Endodermal cell (in vitro differentiated cells): Measurements from ENCODE around the gene CD79A. TPM values are rescaled to one million over a fixed set of nuclear protein-coding genes. Genes with fewer than 3 reads are reported as not detected.

ENCODE experiments used
- DNase-seq: peaks from one replicate; pipeline ENCODE4 v3.0.0-alpha.2; 2017
- H3K27ac ChIP-seq: 2 replicates; pipeline ENCODE4 v1.5.1; 2013; ENCODE audit warnings: mild to moderate bottlenecking, low read depth, low read length, moderate library complexity
- H3K27me3 ChIP-seq: 2 replicates; pipeline ENCODE4 v1.6.1; 2013; ENCODE audit warnings: mild to moderate bottlenecking, low read length, moderate library complexity; ENCODE audit not compliant: insufficient read depth, control insufficient read depth, poor library complexity, severe bottlenecking
- H3K36me3 ChIP-seq: 2 replicates; pipeline ENCODE4 v1.7.0; 2013; ENCODE audit warnings: mild to moderate bottlenecking, low read length, moderate library complexity; ENCODE audit not compliant: control insufficient read depth, insufficient read depth
- H3K4me1 ChIP-seq: one replicate; pipeline ENCODE4 v1.7.0; 2013; ENCODE audit warnings: low read length; ENCODE audit not compliant: control insufficient read depth, insufficient read depth
- H3K4me3 ChIP-seq: 2 replicates; pipeline ENCODE4 v1.5.1; 2013; ENCODE audit warnings: mild to moderate bottlenecking, low read length, moderate library complexity
- H3K9ac ChIP-seq: 2 replicates; pipeline ENCODE4 v1.6.1; 2013; ENCODE audit warnings: mild to moderate bottlenecking, low read length, moderate library complexity; ENCODE audit not compliant: poor library complexity, severe bottlenecking; ENCODE audit errors: extremely low read depth
- H3K9me3 ChIP-seq: 2 replicates; pipeline ENCODE4 v1.6.1; 2013; ENCODE audit warnings: mild to moderate bottlenecking, low read length, moderate library complexity; ENCODE audit not compliant: control insufficient read depth
- H3K27ac Mint-ChIP-seq: 2 replicates; pipeline ENCODE4 v1.8.0; 2020; ENCODE audit warnings: mixed read lengths
- H3K27me3 Mint-ChIP-seq: 2 replicates; pipeline ENCODE4 v1.8.0; 2021; ENCODE audit warnings: mild to moderate bottlenecking, mixed read lengths; ENCODE audit not compliant: insufficient read depth
- H3K36me3 Mint-ChIP-seq: 2 replicates; pipeline ENCODE4 v1.8.0; 2020; ENCODE audit warnings: low read depth, mixed read lengths
- H3K4me1 Mint-ChIP-seq: 2 replicates; pipeline ENCODE4 v1.8.0; 2020; ENCODE audit warnings: mixed read lengths
- H3K4me3 Mint-ChIP-seq: 2 replicates; pipeline ENCODE4 v1.8.0; 2020; ENCODE audit warnings: mild to moderate bottlenecking, moderate library complexity, mixed read lengths
- H3K9me3 Mint-ChIP-seq: 2 replicates; pipeline ENCODE4 v1.8.0; 2020; ENCODE audit warnings: mild to moderate bottlenecking, mixed read lengths
- WGBS, 2 experiments: methylation state at CpG; one replicate each; pipeline versions ENCODE4 v1.1.5 to v1.1.7; 2013; ENCODE audit warnings: missing lambda C conversion rate in 2 of 2, mixed read lengths in 1 of 2; ENCODE audit not compliant: insufficient coverage in 1 of 2, insufficient read length in 1 of 2; 5-methylcytosine and 5-hydroxymethylcytosine counted together
- total RNA-seq, 2 donors: library from RNA; stranded (reverse); fragmentation: NEBNext Ultra II Directional in 1 of 2; extraction: Animal tissue kit (Norgen Biotek cat#: 25700) in 1 of 2; gene quantifications; 2 replicates in 1 of 2; 3 replicates in 1 of 2; pipeline ENCODE4 v1.2.1, GENCODE V29; 2021
- TF ChIP-seq, protein P1 (sequence below): fragments of 200-600 bp; sonication (generic); conservative IDR thresholded peaks from 2 replicates; pipeline ENCODE4 v1.5.0; 2021; ENCODE audit warnings: antibody characterized with exemption, mild to moderate bottlenecking

The CD79A gene
- total RNA-seq, 2 donors from 2014 or later: not detected

- no peak for DNase-seq
- Mint-ChIP-seq H3K27ac (no peak overlapping the region), H3K9me3 (no peaks in the 10 kb centered on the region), H3K27me3 (peaks cover 18% of the 10 kb centered on the region), H3K4me1 (peaks cover 9% of the 10 kb centered on the region), H3K4me3 (no peak overlapping the region), H3K36me3 (peaks cover 47% of the 10 kb centered on the region)
- Histone ChIP-seq H3K9ac (no peak overlapping the region), H3K36me3 (peaks cover 36% of the 10 kb centered on the region), H3K4me3 (no peak overlapping the region), H3K27me3 (peaks cover 5% of the 10 kb centered on the region), H3K27ac (no peak overlapping the region), H3K9me3 (no peaks in the 10 kb centered on the region), H3K4me1 (peaks cover 2% of the 10 kb centered on the region)
- WGBS, 2 experiments: 90 to 92% methylated on average over 11 to 24 of the region's 24 CpGs
- TF ChIP-seq, protein P1, sequence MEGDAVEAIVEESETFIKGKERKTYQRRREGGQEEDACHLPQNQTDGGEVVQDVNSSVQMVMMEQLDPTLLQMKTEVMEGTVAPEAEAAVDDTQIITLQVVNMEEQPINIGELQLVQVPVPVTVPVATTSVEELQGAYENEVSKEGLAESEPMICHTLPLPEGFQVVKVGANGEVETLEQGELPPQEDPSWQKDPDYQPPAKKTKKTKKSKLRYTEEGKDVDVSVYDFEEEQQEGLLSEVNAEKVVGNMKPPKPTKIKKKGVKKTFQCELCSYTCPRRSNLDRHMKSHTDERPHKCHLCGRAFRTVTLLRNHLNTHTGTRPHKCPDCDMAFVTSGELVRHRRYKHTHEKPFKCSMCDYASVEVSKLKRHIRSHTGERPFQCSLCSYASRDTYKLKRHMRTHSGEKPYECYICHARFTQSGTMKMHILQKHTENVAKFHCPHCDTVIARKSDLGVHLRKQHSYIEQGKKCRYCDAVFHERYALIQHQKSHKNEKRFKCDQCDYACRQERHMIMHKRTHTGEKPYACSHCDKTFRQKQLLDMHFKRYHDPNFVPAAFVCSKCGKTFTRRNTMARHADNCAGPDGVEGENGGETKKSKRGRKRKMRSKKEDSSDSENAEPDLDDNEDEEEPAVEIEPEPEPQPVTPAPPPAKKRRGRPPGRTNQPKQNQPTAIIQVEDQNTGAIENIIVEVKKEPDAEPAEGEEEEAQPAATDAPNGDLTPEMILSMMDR: no peak
Measured at GRCh38 chr19:41905273-41906002, 28.4 kb downstream of the CD79A start.

DNA sequence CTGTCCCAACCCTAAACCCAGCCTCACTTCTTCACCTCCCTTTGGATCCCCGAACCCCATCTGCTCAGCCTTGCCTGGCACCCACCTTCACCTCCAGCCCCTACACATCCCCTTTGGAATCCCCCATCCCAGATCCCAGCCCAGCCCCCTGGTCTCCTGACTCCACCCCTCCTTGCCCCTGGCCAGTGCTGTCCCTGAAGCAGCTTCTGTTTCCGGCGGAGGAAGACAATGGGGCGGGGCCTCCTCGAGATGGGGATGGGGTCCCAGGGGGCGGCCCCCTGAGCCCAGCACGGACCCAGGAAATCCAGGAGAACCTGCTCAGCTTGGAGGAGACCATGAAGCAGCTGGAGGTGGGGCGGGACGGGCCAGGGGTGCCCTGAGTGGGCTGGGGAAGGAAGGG lies 29.2 kb downstream of the CD79A start:
- peaks cover 9% of the 10 kb centered on the region for H3K4me1 Mint-ChIP-seq
- Histone ChIP-seq H3K36me3 (peaks cover 33% of the 10 kb centered on the region), H3K9ac (no peak overlapping the region), H3K27me3 (peaks cover 13% of the 10 kb centered on the region), H3K27ac (no peak overlapping the region), H3K4me1 (peaks cover 2% of the 10 kb centered on the region), H3K9me3 (no peaks in the 10 kb centered on the region), H3K4me3 (no peak overlapping the region)
- H3K9me3 Mint-ChIP-seq: no peaks in the 10 kb centered on the region
- TF ChIP-seq, protein P1: no peak
- no peak for DNase-seq
- 86 to 90% methylated on average over 2 to 9 of the region's 9 CpGs for WGBS, 2 experiments
- no peak overlapping the region for H3K4me3 Mint-ChIP-seq
- H3K27ac Mint-ChIP-seq: no peak overlapping the region
- H3K27me3 Mint-ChIP-seq: peaks cover 26% of the 10 kb centered on the region
- H3K36me3 Mint-ChIP-seq: peaks cover 44% of the 10 kb centered on the region

GRCh38 chr19:41906916-41907680 lies 30.0 kb downstream of the CD79A start:
- H3K27me3 Mint-ChIP-seq: peaks cover 34% of the 10 kb centered on the region
- DNase-seq: no peak
- Histone ChIP-seq H3K36me3 (peaks cover 25% of the 10 kb centered on the region), H3K4me3 (no peak overlapping the region), H3K27me3 (peaks cover 22% of the 10 kb centered on the region), H3K9ac (no peak overlapping the region), H3K27ac (no peak overlapping the region), H3K4me1 (peaks cover 2% of the 10 kb centered on the region), H3K9me3 (no peaks in the 10 kb centered on the region)
- no peak overlapping the region for H3K27ac Mint-ChIP-seq
- TF ChIP-seq, protein P1: no peak
- no peak overlapping the region for H3K4me3 Mint-ChIP-seq
- 93 to 94% methylated on average over 11 to 18 of the region's 21 CpGs for WGBS, 2 experiments
- peaks cover 9% of the 10 kb centered on the region for H3K4me1 Mint-ChIP-seq
- H3K9me3 Mint-ChIP-seq: no peaks in the 10 kb centered on the region
- H3K36me3 Mint-ChIP-seq: peaks cover 37% of the 10 kb centered on the region
